HepG2 (cell line): Measurements from ENCODE around the gene PIEZO1. TPM values are rescaled to one million over a fixed set of nuclear protein-coding genes. Genes with fewer than 3 reads are reported as not detected.

Source experiments
- BRD4 ChIP-seq: sonication (generic); formaldehyde crosslinking; IDR thresholded peaks from 2 replicates; pipeline ENCODE4 v1.4.0; 2020; ENCODE audit warnings: missing genetic modification reagents
- CEBPG ChIP-seq: IDR thresholded peaks from 2 replicates; pipeline ENCODE4 v1.6.1; 2016
- DZIP1 ChIP-seq: sonication (generic); formaldehyde crosslinking; IDR thresholded peaks from 2 replicates; pipeline ENCODE4 v1.5.0; 2020; ENCODE audit warnings: mild to moderate bottlenecking, missing genetic modification reagents
- FOXK2 ChIP-seq: fragments of 450-650 bp; IDR thresholded peaks from 2 replicates; pipeline ENCODE4 v1.6.1; 2016
- HNF1A ChIP-seq, 2 experiments: sonication (generic) in 1 of 2; formaldehyde crosslinking in 1 of 2; IDR thresholded peaks; 2 replicates each; pipeline versions ENCODE4 v1.4.0 to v1.6.1; 2016 to 2020; ENCODE audit warnings: borderline replicate concordance in 1 of 2, low read depth in 1 of 2, mild to moderate bottlenecking in 1 of 2, missing genetic modification reagents in 1 of 2
- MAX ChIP-seq: IDR thresholded peaks from 2 replicates; pipeline ENCODE4 v1.6.1; 2012; ENCODE audit warnings: inconsistent platforms
- MEIS1 ChIP-seq: sonication (generic); formaldehyde crosslinking; IDR thresholded peaks from 2 replicates; pipeline ENCODE4 v1.9.0; 2021; ENCODE audit warnings: mild to moderate bottlenecking, missing genetic modification reagents, moderate library complexity, borderline replicate concordance
- NR0B2 ChIP-seq: sonication (generic); formaldehyde crosslinking; IDR thresholded peaks from 2 replicates; pipeline ENCODE4 v1.4.0; 2020; ENCODE audit warnings: mild to moderate bottlenecking, missing genetic modification reagents
- SALL1 ChIP-seq: sonication (generic); formaldehyde crosslinking; IDR thresholded peaks from 2 replicates; pipeline ENCODE4 v1.8.0; 2022; ENCODE audit warnings: mild to moderate bottlenecking, missing genetic modification reagents
- XBP1 ChIP-seq: sonication (generic); formaldehyde crosslinking; IDR thresholded peaks from 2 replicates; pipeline ENCODE4 v1.5.0; 2020; ENCODE audit warnings: missing genetic modification reagents
- ZNF432 ChIP-seq: sonication (generic); formaldehyde crosslinking; IDR thresholded peaks from 2 replicates; pipeline ENCODE4 v1.5.0; 2020; ENCODE audit warnings: missing genetic modification reagents, mild to moderate bottlenecking, borderline replicate concordance
- ZNF530 ChIP-seq: sonication (generic); formaldehyde crosslinking; IDR thresholded peaks from 2 replicates; pipeline ENCODE4 v1.5.0; 2020; ENCODE audit warnings: low read depth, mild to moderate bottlenecking, missing genetic modification reagents
- polyA plus RNA-seq, 8 experiments: library from polyadenylated mRNA; depleted of rRNA in 3 of 8; stranded (reverse) in 7 of 8; unstranded in 1 of 8; fragments of >200 nt; fragmentation: Illumina TruSeq in 4 of 8; extraction: Trizol in 4 of 8; gene quantifications; 2 replicates each; pipeline versions ENCODE4 v1.2.1 to v1.2.3, GENCODE V29; 2011 to 2016; ENCODE audit warnings: low read depth in 4 of 8, missing spikeins in 1 of 8, mixed read lengths in 1 of 8; ENCODE audit not compliant: insufficient read depth in 1 of 8
- total RNA-seq, 5 experiments: library from RNA; depleted of rRNA; stranded (reverse); fragments of >200 nt; fragmentation: Illumina TruSeq; extraction: Trizol; gene quantifications; 2 replicates each; pipeline ENCODE4 v1.2.3, GENCODE V29; 2016; ENCODE audit warnings: low read depth in 1 of 5
- TF ChIP-seq, protein P1 (sequence below): sonication (generic); formaldehyde crosslinking; IDR thresholded peaks from 2 replicates; pipeline ENCODE4 v1.4.0; 2020; ENCODE audit warnings: mild to moderate bottlenecking, low read depth, missing genetic modification reagents
- TF ChIP-seq, protein P2 (sequence below): sonication (generic); formaldehyde crosslinking; conservative IDR thresholded peaks from 2 replicates; pipeline ENCODE4 v1.4.0; 2020; ENCODE audit warnings: missing genetic modification reagents
- TF ChIP-seq, protein P3 (sequence below): sonication (generic); IDR thresholded peaks from 2 replicates; pipeline ENCODE4 v1.6.1; 2016; ENCODE audit warnings: low read depth, borderline replicate concordance

PIEZO1 gene
- total and polyA plus RNA-seq, 2 of the 13 experiments (the other 11 are each of a cell fraction or from before 2014, with no cell fraction given), result 67.9 to 85.0 TPM

- TF ChIP-seq HNF1A (IDR thresholded peaks at IDR 0.05; ENCODE audit: low read depth) (no peak), HNF1A (CRISPR knock-in tag; IDR thresholded peaks at IDR 0.05; ENCODE audit: borderline replicate concordance) (peak; percentile 28; the same call in 1 of the 2 replicates), MEIS1 (CRISPR knock-in tag) (no peak), MAX (peak; percentile 49; the same call in 1 of the 2 replicates), CEBPG (CRISPR knock-in tag) (peak; percentile 91), ZNF530 (CRISPR knock-in tag) (no peak), NR0B2 (CRISPR knock-in tag) (0 out of 2 replicates have a peak, but pooled peaks have one; percentile 72), DZIP1 (CRISPR knock-in tag) (0 out of 2 replicates have a peak, but pooled peaks have one; percentile 20), BRD4 (no peak), ZNF432 (CRISPR knock-in tag) (no peak), SALL1 (CRISPR knock-in tag) (peak; percentile 58; the same call in 1 of the 2 replicates), XBP1 (no peak), FOXK2 (no peak)
- TF ChIP-seq, protein P1, sequence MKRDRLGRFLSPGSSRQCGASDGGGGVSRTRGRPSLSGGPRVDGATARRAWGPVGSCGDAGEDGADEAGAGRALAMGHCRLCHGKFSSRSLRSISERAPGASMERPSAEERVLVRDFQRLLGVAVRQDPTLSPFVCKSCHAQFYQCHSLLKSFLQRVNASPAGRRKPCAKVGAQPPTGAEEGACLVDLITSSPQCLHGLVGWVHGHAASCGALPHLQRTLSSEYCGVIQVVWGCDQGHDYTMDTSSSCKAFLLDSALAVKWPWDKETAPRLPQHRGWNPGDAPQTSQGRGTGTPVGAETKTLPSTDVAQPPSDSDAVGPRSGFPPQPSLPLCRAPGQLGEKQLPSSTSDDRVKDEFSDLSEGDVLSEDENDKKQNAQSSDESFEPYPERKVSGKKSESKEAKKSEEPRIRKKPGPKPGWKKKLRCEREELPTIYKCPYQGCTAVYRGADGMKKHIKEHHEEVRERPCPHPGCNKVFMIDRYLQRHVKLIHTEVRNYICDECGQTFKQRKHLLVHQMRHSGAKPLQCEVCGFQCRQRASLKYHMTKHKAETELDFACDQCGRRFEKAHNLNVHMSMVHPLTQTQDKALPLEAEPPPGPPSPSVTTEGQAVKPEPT (CRISPR knock-in tag), result no peak
- TF ChIP-seq, protein P2, sequence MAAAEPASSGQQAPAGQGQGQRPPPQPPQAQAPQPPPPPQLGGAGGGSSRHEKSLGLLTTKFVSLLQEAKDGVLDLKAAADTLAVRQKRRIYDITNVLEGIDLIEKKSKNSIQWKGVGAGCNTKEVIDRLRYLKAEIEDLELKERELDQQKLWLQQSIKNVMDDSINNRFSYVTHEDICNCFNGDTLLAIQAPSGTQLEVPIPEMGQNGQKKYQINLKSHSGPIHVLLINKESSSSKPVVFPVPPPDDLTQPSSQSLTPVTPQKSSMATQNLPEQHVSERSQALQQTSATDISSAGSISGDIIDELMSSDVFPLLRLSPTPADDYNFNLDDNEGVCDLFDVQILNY, result no peak
- TF ChIP-seq, protein P3, sequence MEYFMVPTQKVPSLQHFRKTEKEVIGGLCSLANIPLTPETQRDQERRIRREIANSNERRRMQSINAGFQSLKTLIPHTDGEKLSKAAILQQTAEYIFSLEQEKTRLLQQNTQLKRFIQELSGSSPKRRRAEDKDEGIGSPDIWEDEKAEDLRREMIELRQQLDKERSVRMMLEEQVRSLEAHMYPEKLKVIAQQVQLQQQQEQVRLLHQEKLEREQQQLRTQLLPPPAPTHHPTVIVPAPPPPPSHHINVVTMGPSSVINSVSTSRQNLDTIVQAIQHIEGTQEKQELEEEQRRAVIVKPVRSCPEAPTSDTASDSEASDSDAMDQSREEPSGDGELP, result peak; percentile 48; the same call in 1 of the 2 replicates
Observed at GRCh38 chr16:88804552-88805339, 19.7 kb upstream of the PIEZO1 start (continued).
